H1 (cell line): Measurements from ENCODE around the gene SCN3B. TPM values are rescaled to one million over a fixed set of nuclear protein-coding genes. Genes with fewer than 3 reads are reported as not detected.

Experiments
- CTCF ChIA-PET: fragments of 300-600 bp; sonication (Branson Sonifier 250); formaldehyde crosslinking; loops from one replicate; lab custom pipeline; 2021; ENCODE audit not compliant: partially characterized antibody; lab: Charles Lee
- POLR2A ChIA-PET: fragments of 300-600 bp; sonication (Branson Sonifier 250); formaldehyde crosslinking; loops from one replicate; lab custom pipeline; 2021; ENCODE audit warnings: inconsistent platforms; ENCODE audit not compliant: partially characterized antibody; lab: Charles Lee
- DNase-seq, 2 experiments: peaks; one replicate each; pipeline versions ENCODE4 v3.0.0 to v3.0.0-alpha.2; 2010 to 2022; ENCODE audit warnings: low spot score in 2 of 2, low read depth in 1 of 2, mixed read lengths in 1 of 2
- FAIRE-seq: peaks from 2 replicates; lab custom pipeline; 2011; peaks lifted over from hg19 to GRCh38; lab: Jason Lieb, UNC
- H2AFZ ChIP-seq: 2 replicates; pipeline ENCODE4 v1.8.1; 2012; ENCODE audit warnings: low read length, inconsistent platforms
- H2AK5ac ChIP-seq: 2 replicates; pipeline ENCODE4 v1.6.1; 2013; ENCODE audit warnings: low read depth, low read length
- H2BK120ac ChIP-seq: replicated peaks from 2 replicates; pipeline ENCODE3; 2013; ENCODE audit warnings: low read depth, low read length, inconsistent platforms
- H2BK12ac ChIP-seq: 2 replicates; pipeline ENCODE4 v1.6.1; 2013; ENCODE audit warnings: low read depth, low read length
- H2BK15ac ChIP-seq: 2 replicates; pipeline ENCODE4 v1.6.1; 2013; ENCODE audit warnings: low read length
- H2BK20ac ChIP-seq: 2 replicates; pipeline ENCODE4 v1.6.1; 2013; ENCODE audit warnings: low read length
- H2BK5ac ChIP-seq: 2 replicates; pipeline ENCODE4 v1.6.1; 2013; ENCODE audit warnings: low read depth, low read length
- H3K14ac ChIP-seq: 2 replicates; pipeline ENCODE4 v1.6.1; 2013; ENCODE audit warnings: inconsistent platforms; ENCODE audit not compliant: insufficient read length
- H3K18ac ChIP-seq: 2 replicates; pipeline ENCODE4 v1.6.1; 2013; ENCODE audit warnings: low read length; ENCODE audit errors: extremely low read depth
- H3K23ac ChIP-seq: 2 replicates; pipeline ENCODE4 v1.6.1; 2013; ENCODE audit warnings: inconsistent platforms; ENCODE audit not compliant: insufficient read length
- H3K23me2 ChIP-seq: 2 replicates; pipeline ENCODE4 v1.6.1; 2013; ENCODE audit warnings: low read depth, low read length
- H3K27ac ChIP-seq: 2 replicates; pipeline ENCODE4 v1.6.1; 2011; ENCODE audit warnings: low read depth, low read length, inconsistent platforms
- H3K27me3 ChIP-seq, 4 experiments: replicated peaks in 1 of 4; 1 replicate in 1 of 4; 2 replicates in 3 of 4; pipeline versions ENCODE4 v1.6.1 to v1.8.1; 2011 to 2013; ENCODE audit warnings: low read length in 3 of 4, mild to moderate bottlenecking in 3 of 4, inconsistent platforms in 2 of 4, mixed read lengths in 2 of 4, moderate library complexity in 1 of 4; ENCODE audit not compliant: control insufficient read depth in 3 of 4, insufficient read depth in 3 of 4; ENCODE audit errors: extremely low read depth in 1 of 4
- H3K36me3 ChIP-seq, 4 experiments: 2 replicates each; pipeline versions ENCODE4 v1.6.1 to v1.8.1; 2011 to 2013; ENCODE audit warnings: mild to moderate bottlenecking in 4 of 4, low read length in 3 of 4, moderate library complexity in 2 of 4, control low read depth in 1 of 4, inconsistent platforms in 1 of 4; ENCODE audit not compliant: insufficient read depth in 4 of 4, control insufficient read depth in 2 of 4
- H3K4ac ChIP-seq: replicated peaks from 2 replicates; pipeline ENCODE3; 2013; ENCODE audit warnings: low read length, low read depth, mixed read lengths, inconsistent platforms; ENCODE audit not compliant: insufficient read length
- H3K4me1 ChIP-seq, 4 experiments: replicated peaks in 1 of 4; 1 replicate in 1 of 4; 2 replicates in 3 of 4; pipeline versions ENCODE4 v1.6.1 to v1.8.1; 2011 to 2013; ENCODE audit warnings: low read length in 3 of 4, inconsistent platforms in 2 of 4, mixed read lengths in 1 of 4; ENCODE audit not compliant: insufficient read depth in 4 of 4, control insufficient read depth in 3 of 4
- H3K4me2 ChIP-seq, 2 experiments: 2 replicates each; pipeline versions ENCODE4 v1.6.1 to v1.8.1; 2011 to 2013; ENCODE audit warnings: low read depth in 2 of 2, low read length in 2 of 2, control low read depth in 1 of 2, inconsistent platforms in 1 of 2, mild to moderate bottlenecking in 1 of 2; ENCODE audit not compliant: insufficient read depth in 1 of 2
- H3K4me3 ChIP-seq, 4 experiments: fragments of 200-600, 300-600 bp in 1 of 4; sonication (generic), shearing (Covaris generic), sonication (Bioruptor Twin) in 1 of 4; 2 replicates each; pipeline versions ENCODE4 v1.5.1 to v1.8.1; 2011 to 2016; ENCODE audit warnings: low read length in 4 of 4, low read depth in 3 of 4, control low read depth in 2 of 4, inconsistent platforms in 2 of 4, mild to moderate bottlenecking in 2 of 4, mixed read lengths in 1 of 4, moderate library complexity in 1 of 4; ENCODE audit not compliant: insufficient read depth in 2 of 4; ENCODE audit errors: extremely low read depth in 1 of 4
- H3K56ac ChIP-seq: replicated peaks from 2 replicates; pipeline ENCODE3; 2013; ENCODE audit warnings: low read depth, mild to moderate bottlenecking, mixed read lengths, low read length, inconsistent platforms; ENCODE audit not compliant: insufficient read length
- H3K79me1 ChIP-seq: 2 replicates; pipeline ENCODE4 v1.6.1; 2013; ENCODE audit warnings: low read depth, low read length, control low read depth
- H3K79me2 ChIP-seq, 2 experiments: 2 replicates each; pipeline versions ENCODE4 v1.6.1 to v1.8.1; 2012 to 2013; ENCODE audit warnings: low read length in 2 of 2, mild to moderate bottlenecking in 2 of 2, inconsistent platforms in 1 of 2; ENCODE audit not compliant: insufficient read depth in 2 of 2, control insufficient read depth in 1 of 2
- H3K9ac ChIP-seq, 4 experiments: replicated peaks in 1 of 4; 1 replicate in 1 of 4; 2 replicates in 3 of 4; pipeline versions ENCODE4 v1.6.1 to v1.8.1; 2011 to 2013; ENCODE audit warnings: low read depth in 3 of 4, low read length in 3 of 4, control low read depth in 2 of 4, mild to moderate bottlenecking in 2 of 4, moderate library complexity in 2 of 4, inconsistent platforms in 1 of 4; ENCODE audit errors: extremely low read depth in 1 of 4
- H3K9me3 ChIP-seq, 2 experiments: 2 replicates each; pipeline versions ENCODE4 v1.6.1 to v1.8.1; 2012 to 2013; ENCODE audit warnings: mild to moderate bottlenecking in 2 of 2, moderate library complexity in 2 of 2, control low read depth in 1 of 2, inconsistent platforms in 1 of 2, low read depth in 1 of 2, low read length in 1 of 2, mixed read lengths in 1 of 2; ENCODE audit not compliant: insufficient read depth in 2 of 2
- H4K20me1 ChIP-seq, 2 experiments: replicated peaks in 1 of 2; 2 replicates each; pipeline versions ENCODE3 to v1.8.1; 2011 to 2013; ENCODE audit warnings: inconsistent platforms in 2 of 2, low read length in 2 of 2, mild to moderate bottlenecking in 1 of 2; ENCODE audit not compliant: insufficient read depth in 2 of 2, control insufficient read depth in 1 of 2
- H4K5ac ChIP-seq: 2 replicates; pipeline ENCODE4 v1.6.1; 2013; ENCODE audit warnings: low read length, low read depth, mixed read lengths, inconsistent platforms; ENCODE audit not compliant: insufficient read length
- H4K8ac ChIP-seq: 2 replicates; pipeline ENCODE4 v1.8.0; 2013; ENCODE audit warnings: mild to moderate bottlenecking, moderate library complexity, low read length, inconsistent platforms; ENCODE audit not compliant: insufficient read depth; ENCODE audit errors: extremely low read depth
- H4K91ac ChIP-seq: replicated peaks from 2 replicates; pipeline ENCODE3; 2013; ENCODE audit warnings: low read length, mixed read lengths, inconsistent platforms; ENCODE audit not compliant: insufficient read length
- BACH1 ChIP-seq: IDR thresholded peaks from 2 replicates; pipeline ENCODE4 v1.6.1; 2012; ENCODE audit warnings: low read length, improper control_type of control experiment
- BCL11A ChIP-seq, 2 experiments: IDR thresholded peaks; one replicate each; pipeline ENCODE4 v1.6.1; 2011; ENCODE audit warnings: low read depth in 2 of 2, low read length in 2 of 2, mild to moderate bottlenecking in 2 of 2
- CHD2 ChIP-seq: IDR thresholded peaks from 2 replicates; pipeline ENCODE4 v1.6.1; 2012; ENCODE audit warnings: low read length, improper control_type of control experiment
- CREB1 ChIP-seq: IDR thresholded peaks from 2 replicates; pipeline ENCODE4 v1.6.1; 2012; ENCODE audit warnings: inconsistent platforms
- EGR1 ChIP-seq: IDR thresholded peaks from 2 replicates; pipeline ENCODE4 v1.6.1; 2011; ENCODE audit warnings: low read depth, low read length, borderline replicate concordance
- EP300 ChIP-seq, 2 experiments: IDR thresholded peaks; 1 replicate in 1 of 2; 2 replicates in 1 of 2; pipeline ENCODE4 v1.6.1; 2011 to 2012; ENCODE audit warnings: low read depth in 2 of 2, low read length in 2 of 2, mild to moderate bottlenecking in 2 of 2, borderline replicate concordance in 1 of 2, inconsistent platforms in 1 of 2, moderate library complexity in 1 of 2
- EZH2 ChIP-seq: fragments of 200-600 bp; sonication (generic); IDR thresholded peaks from 2 replicates; pipeline ENCODE4 v1.7.1; 2012; ENCODE audit warnings: low read depth, mild to moderate bottlenecking, moderate library complexity, low read length, inconsistent platforms; ENCODE audit not compliant: severe bottlenecking
- GABPA ChIP-seq: IDR thresholded peaks from 2 replicates; pipeline ENCODE4 v1.6.1; 2011; ENCODE audit warnings: mild to moderate bottlenecking, low read length, moderate library complexity, borderline replicate concordance; ENCODE audit not compliant: insufficient read depth
- HDAC2 ChIP-seq, 2 experiments: fragments of 300-600 bp in 1 of 2; sonication (generic) in 1 of 2; IDR thresholded peaks; 2 replicates each; pipeline ENCODE4 v1.6.1; 2011 to 2012; ENCODE audit warnings: low read depth in 2 of 2, low read length in 2 of 2, mild to moderate bottlenecking in 2 of 2, moderate library complexity in 2 of 2, borderline replicate concordance in 1 of 2, inconsistent platforms in 1 of 2
- KDM4A ChIP-seq: IDR thresholded peaks from one replicate; pipeline ENCODE4 v1.7.1; 2012; ENCODE audit warnings: low read depth, mild to moderate bottlenecking, moderate library complexity, low read length, inconsistent platforms; ENCODE audit not compliant: severe bottlenecking
- POLR2A ChIP-seq, 2 experiments: IDR thresholded peaks; 1 replicate in 1 of 2; 2 replicates in 1 of 2; pipeline ENCODE4 v1.6.1; 2011; ENCODE audit warnings: low read depth in 2 of 2, low read length in 2 of 2, mild to moderate bottlenecking in 2 of 2; ENCODE audit errors: control extremely low read depth in 1 of 2
- RAD21 ChIP-seq, 2 experiments: IDR thresholded peaks in 1 of 2; conservative IDR thresholded peaks in 1 of 2; 2 replicates each; pipeline ENCODE4 v1.6.1; 2011; ENCODE audit warnings: low read depth in 2 of 2, low read length in 2 of 2, improper control_type of control experiment in 1 of 2, inconsistent platforms in 1 of 2, mild to moderate bottlenecking in 1 of 2, moderate library complexity in 1 of 2
- SRF ChIP-seq: IDR thresholded peaks from 2 replicates; pipeline ENCODE4 v1.6.1; 2011; ENCODE audit warnings: mild to moderate bottlenecking, low read depth, low read length, moderate library complexity
- TCF12 ChIP-seq: IDR thresholded peaks from 2 replicates; pipeline ENCODE4 v1.6.1; 2011; ENCODE audit warnings: low read depth, mild to moderate bottlenecking, low read length
- WGBS, 2 experiments: shearing (Covaris generic) in 1 of 2; methylation state at CpG; one replicate each; pipeline versions ENCODE4 v1.1.6 to v1.1.7; 2013 to 2015; ENCODE audit warnings: low lambda C conversion rate in 2 of 2, mixed read lengths in 2 of 2, inconsistent platforms in 1 of 2, low coverage in 1 of 2, missing lambda C conversion rate in 1 of 2; ENCODE audit not compliant: insufficient replicate concordance in 2 of 2, insufficient coverage in 1 of 2, insufficient read length in 1 of 2; ENCODE audit errors: extremely low coverage in 1 of 2, missing lambda C conversion rate in 1 of 2; 5-methylcytosine and 5-hydroxymethylcytosine counted together
- polyA plus RNA-seq, 7 experiments: library from polyadenylated mRNA; depleted of rRNA in 3 of 7; stranded (reverse) in 5 of 7; unstranded in 2 of 7; fragments of >200 nt in 5 of 7; fragments of 200-250 nt in 2 of 7; gene quantifications; 1 replicate in 5 of 7; 2 replicates in 1 of 7; 4 replicates in 1 of 7; pipeline versions ENCODE4 v1.2.1 to v1.2.3, GENCODE V29; 2011 to 2013; ENCODE audit warnings: missing spikeins in 2 of 7, mixed read lengths in 2 of 7
- total RNA-seq: library from RNA; stranded (reverse); fragmentation: NEBNext Ultra II Directional; extraction: Animal tissue kit (Norgen Biotek cat#: 25700); gene quantifications from 2 replicates; pipeline ENCODE4 v1.2.1, GENCODE V29; 2021

SCN3B gene
- total and polyA plus RNA-seq, 2 of the 8 experiments (the other 6 are each of a cell fraction or from before 2014, with no cell fraction given): 0.67 to 1.1 TPM

DNA sequence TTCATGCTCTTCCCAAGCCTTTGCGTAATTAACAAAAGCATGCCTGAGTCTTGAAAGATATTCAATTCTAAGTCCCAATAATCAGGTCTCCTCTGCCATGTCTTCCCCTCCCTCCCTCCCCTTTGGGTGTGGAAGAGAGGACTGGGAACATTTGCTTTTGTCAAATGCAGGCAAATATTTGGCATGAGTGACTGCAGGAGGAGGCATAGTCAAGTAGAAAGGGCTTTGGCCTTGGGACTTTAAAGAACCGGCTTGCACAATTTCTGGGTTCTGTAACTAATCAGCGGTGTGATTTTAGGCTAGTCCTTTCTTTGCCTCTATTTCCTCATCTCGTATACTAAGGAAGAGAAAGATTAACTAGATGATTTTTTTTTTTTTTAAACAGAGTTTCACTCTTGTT is 59.5 kb downstream of the SCN3B start:
- H3K79me2 ChIP-seq: no peaks in the 10 kb centered on the region
- H2BK20ac ChIP-seq: no peak overlapping the region
- H2BK15ac ChIP-seq: no peak overlapping the region
- H3K79me1 ChIP-seq: no peaks in the 10 kb centered on the region; the same call in 1 of the 2 replicates
- H3K56ac ChIP-seq: no peak overlapping the region
- H3K27ac ChIP-seq: no peak overlapping the region
- no peak overlapping the region for H4K91ac ChIP-seq
- no peaks in the 10 kb centered on the region for H3K23me2 ChIP-seq
- no peak overlapping the region for H3K9ac ChIP-seq
- no peaks in the 10 kb centered on the region for H3K27me3 ChIP-seq
- FAIRE-seq (no peak), DNase-seq (no peak)
- no peak overlapping the region for H3K4ac ChIP-seq
- no peak overlapping the region for H3K23ac ChIP-seq
- H3K9me3 ChIP-seq: no peaks in the 10 kb centered on the region
- H3K36me3 ChIP-seq: peaks cover 0 to 6% (median 3%) of the 10 kb centered on the region in 4 experiments; a peak in 4 of 8 replicates
- peaks cover 0 to 4% (median 0%) of the 10 kb centered on the region in 4 experiments; a peak in 1 of 7 replicates for H3K4me1 ChIP-seq
- CTCF ChIA-PET: interaction anchor here (0.8 to 2.3 kb wide), 5 partner anchors 9 to 25 kb away, joined by 3 to 8 read pairs (median 5); no protein-coding TSS in a partner anchor
- WGBS, 2 experiments: 92% methylated on average over 4 of the region's 4 CpGs; no CpG with 5 or more reads in 1 of the 2 experiments
- H2BK120ac ChIP-seq: no peak overlapping the region
- no peak overlapping the region for H4K8ac ChIP-seq
- no peak overlapping the region for H3K4me2 ChIP-seq
- POLR2A ChIA-PET: no interaction called here
- no peak overlapping the region for H3K18ac ChIP-seq
- H3K14ac ChIP-seq: no peak overlapping the region
- H2BK5ac ChIP-seq: no peak overlapping the region
- H2BK12ac ChIP-seq: no peak overlapping the region
- no peak overlapping the region for H4K5ac ChIP-seq
- no peak overlapping the region for H2AK5ac ChIP-seq
- no peak overlapping the region for H2AFZ ChIP-seq
- H3K4me3 ChIP-seq: no peak overlapping the region
- no peaks in the 10 kb centered on the region for H4K20me1 ChIP-seq
- TF ChIP-seq CREB1 (no peak), RAD21 (IDR thresholded peaks at IDR 0.05 in 1 of 2, conservative IDR thresholded peaks at IDR 0.05 in 1 of 2; ENCODE audit: low read depth in 2 of 2, low read length in 2 of 2) (no peak), SRF (no peak), BCL11A (IDR thresholded peaks at IDR 0.05; ENCODE audit: low read depth in 2 of 2, low read length in 2 of 2) (no peak), HDAC2 (IDR thresholded peaks at IDR 0.05; ENCODE audit: borderline replicate concordance in 1 of 2, low read depth in 2 of 2, low read length in 2 of 2) (no peak), BACH1 (no peak), GABPA (no peak), KDM4A (no peak), POLR2A (IDR thresholded peaks at IDR 0.05; ENCODE audit: control extremely low read depth in 1 of 2, low read depth in 2 of 2, low read length in 2 of 2) (no peak), EGR1 (no peak), CHD2 (no peak), TCF12 (no peak), EP300 (IDR thresholded peaks at IDR 0.05; ENCODE audit: borderline replicate concordance in 1 of 2, low read depth in 2 of 2, low read length in 2 of 2) (no peak), EZH2 (no peak)
